GM18861 (cell line): Measurements from ENCODE around the gene UNC93B1.

ENCODE experiments used
- ATAC-seq: cut with Tn5 transposase; IDR thresholded peaks from one replicate; pipeline ENCODE4 v1.9.1; 2021; ENCODE audit not compliant: unreplicated experiment

UNC93B1 gene

DNA sequence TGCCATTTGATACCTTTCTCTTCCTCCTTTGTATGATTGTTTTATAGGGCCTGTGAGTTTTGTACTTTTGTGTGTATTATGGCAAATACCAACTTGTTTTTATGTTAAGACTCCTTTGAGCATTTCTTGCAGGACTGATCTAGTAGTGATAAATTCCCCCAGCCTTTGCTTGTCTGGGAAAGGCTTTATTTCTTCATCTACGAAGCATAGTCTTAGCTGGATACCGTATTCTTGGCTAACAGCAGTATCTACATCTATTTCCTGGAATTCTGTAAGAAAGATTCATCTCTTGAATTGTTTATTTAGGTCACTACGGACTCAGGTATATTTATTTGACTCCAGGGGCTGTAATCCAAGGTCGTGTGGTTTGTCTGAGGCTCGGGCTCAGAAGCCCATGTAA is 20.6 kb upstream of the UNC93B1 start:
- ATAC-seq, result no peak

GRCh38 chr11:68022531-68022930 is 18.6 kb upstream of the UNC93B1 start:
- no peak for ATAC-seq

GRCh38 chr11:68021167-68021787 is 17.4 kb upstream of the UNC93B1 start:
- ATAC-seq, result no peak

DNA sequence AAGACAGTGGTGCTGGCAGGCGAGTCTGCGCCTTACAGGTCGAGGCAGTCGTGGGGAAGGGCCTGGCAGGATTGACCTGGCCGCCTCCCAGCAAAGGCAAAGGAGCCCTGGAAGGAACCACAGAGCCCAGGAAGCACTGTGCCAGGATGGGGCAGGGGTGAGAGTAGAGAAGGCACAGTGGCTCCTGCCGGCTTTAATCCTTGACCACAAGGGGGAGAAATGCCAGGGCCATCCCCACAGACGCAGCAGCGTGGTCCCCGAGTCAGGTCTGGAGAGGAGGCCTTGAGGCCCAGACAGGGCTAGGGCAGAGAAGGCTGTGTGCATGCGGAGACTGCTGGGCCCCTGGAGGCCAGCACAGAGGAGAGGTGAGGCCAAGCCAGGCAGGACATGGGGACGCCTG is 16.7 kb upstream of the UNC93B1 start:
- ATAC-seq, result no peak

- ATAC-seq, result no peak
Measured at GRCh38 chr11:68019486-68019885, 15.6 kb upstream of the UNC93B1 start.

DNA sequence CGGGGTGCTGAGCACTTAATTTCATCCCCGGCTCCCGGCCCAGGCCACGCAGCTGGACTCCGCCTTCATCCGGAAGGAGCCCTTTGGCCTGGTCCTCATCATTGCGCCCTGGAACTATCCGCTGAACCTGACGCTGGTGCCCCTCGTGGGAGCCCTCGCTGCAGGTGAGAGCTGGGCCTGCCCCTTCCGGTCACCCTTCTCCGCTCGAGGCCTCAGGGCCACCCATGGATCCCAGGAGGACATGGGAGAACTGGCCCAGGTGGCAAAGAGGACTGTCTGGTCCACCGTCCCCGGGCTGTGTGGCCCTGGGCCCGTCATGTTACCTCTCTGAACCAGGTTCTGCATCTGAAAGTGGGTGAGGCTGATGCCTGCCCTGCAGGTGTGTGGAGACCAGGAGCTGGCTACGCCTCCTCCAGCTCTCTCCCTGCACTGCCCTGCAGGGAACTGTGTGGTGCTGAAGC is 14.9 kb upstream of the UNC93B1 start:
- ATAC-seq, result no peak

DNA sequence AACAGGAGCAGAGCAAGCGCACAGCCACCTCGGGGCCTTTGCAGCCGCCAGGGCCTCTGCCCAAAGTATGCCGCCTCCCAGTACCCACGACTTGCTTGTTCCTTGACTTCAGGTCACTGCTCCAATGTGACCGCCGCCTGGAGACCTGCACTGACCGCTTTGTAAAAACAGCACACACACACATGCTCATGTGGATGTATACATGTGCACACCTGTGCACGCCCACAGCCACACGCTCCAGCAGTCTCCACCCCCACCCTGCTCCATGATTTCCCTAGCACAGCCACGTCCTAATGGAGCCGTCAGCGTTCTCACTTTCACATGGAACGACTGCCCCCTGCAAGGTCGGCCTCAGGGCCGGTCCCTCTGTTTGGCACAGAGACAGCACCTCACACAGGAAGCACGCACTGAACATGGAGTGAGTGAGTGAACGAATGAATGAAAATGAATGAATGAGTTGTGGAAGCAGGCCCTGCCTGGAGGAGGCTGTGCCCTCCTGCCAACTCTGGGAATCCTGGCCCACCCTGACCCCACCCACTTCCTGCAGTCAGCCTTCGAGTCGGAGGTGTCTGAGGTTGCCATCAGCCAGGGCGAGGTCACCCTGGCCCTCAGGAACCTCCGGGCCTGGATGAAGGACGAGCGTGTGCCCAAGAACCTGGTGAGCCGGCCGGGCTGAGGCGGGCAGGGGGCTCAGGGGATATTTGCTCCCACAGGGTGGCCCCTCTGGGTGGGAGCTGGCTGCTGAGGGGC is 14.3 kb upstream of the UNC93B1 start:
- no peak for ATAC-seq

DNA sequence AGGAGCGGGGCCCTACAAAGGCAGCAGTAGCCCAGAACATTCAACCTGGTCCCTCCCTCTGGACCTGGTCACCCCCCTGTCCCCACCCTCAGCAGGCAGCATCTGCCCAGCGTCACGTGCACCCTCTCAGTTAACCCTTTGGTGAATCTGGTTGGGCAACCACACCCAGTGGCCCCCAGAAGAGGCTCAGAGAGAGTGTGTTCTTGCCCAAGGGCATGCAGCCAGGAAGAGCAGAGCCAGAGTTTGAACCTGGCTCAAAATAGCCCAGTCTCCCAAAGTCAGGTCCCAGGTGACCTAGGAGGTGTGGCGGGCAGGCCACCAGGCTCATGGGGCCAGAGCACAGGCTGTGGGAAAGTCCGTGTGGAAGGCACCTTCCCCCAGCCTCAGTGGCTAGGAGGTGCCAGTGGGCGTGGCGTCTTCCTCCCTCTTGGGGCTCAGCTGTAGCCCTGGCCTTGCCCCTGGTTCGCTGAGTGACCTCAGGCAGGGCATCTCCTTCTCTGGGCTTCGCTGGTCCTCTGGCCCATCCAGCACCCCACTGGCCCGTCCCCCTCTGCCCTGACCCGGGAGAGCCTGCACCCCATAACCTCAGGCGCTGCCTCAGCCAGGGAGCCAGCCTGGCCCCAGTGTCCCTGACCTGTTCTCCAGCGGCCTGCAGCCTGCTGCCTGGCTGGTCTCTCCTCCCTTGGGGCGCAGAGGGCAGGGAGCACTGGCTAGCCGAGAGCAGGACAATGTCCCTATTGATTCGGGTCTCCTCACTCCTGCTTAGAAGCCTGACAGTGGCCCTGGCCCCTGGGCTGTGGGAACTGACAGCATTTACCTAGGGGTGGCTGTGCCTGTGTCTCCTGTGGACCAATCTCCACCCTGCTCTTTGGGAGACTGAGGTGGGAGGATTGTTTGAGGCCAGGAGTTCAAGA is 13.3 kb upstream of the UNC93B1 start:
- ATAC-seq, result no peak

GRCh38 chr11:68016161-68016903 is 12.4 kb upstream of the UNC93B1 start:
- ATAC-seq, result no peak

DNA sequence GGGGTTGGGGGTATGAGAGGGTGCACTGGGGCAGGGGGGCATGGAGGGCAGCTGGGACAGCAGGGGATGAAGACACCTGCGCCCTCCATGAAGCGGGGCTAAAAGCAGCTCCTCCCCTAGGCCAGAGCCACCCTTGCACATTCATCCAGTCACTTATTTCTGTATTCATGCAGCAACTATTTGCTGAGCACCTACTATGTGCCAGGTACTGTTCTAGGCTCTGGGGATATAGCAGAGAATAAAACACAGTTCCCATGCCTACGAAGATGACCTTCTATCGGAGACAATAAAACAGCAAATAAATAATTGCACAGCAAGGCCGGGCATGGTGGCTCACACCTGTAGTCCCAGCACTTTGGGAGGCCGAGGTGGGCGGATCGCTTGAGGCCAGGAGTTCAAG is 11.6 kb upstream of the UNC93B1 start:
- no peak for ATAC-seq

DNA sequence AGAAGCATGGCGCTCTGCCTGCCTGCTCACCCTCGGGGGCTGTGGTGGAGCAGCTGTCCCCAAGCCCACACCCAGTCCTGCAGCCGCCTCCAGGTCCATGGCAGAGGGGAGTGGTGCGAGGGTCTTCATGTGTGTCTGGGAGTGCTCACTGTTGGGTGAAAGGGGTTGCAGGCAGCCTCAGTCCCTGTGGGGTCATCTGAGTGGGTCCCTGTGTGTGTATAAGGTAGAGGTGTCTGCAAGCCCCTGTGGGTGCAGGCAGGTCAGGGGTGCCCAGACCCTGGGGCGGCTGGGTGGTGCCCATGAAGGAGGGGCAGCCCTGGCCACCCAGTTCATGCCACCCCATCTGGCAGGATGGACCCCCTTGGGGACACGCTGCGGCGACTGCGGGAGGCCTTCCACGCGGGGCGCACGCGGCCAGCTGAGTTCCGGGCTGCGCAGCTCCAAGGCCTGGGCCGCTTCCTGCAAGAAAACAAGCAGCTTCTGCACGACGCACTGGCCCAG is 11.1 kb upstream of the UNC93B1 start:
- ATAC-seq, result no peak

- no peak for ATAC-seq
Measured at GRCh38 chr11:68014157-68014946, 10.5 kb upstream of the UNC93B1 start.

DNA sequence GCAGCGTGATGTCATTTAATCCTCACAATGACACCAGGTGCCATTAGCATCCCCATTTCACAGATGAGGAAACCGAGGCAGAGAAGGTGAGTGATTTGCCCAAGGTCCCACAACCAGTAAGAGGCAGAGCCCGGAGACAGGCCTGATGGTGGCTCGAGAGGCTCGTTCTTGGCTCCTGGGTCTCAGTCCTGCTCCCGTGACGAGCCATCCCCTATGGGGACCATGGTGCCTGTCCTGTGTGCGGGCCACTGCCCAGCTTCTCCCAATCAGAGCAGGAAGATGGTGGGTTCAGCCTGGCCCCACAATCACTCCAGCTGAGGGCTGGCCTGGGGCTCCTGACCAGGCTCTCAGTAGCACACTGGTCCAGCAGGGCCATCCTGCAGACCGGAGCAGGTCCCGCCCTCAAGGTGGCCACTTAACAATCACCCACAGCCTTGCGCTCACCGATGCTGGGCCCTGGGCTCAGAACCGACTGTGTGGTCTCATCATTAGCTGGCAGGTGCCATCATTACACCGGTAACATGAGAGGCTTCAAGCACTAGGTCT is 9.8 kb upstream of the UNC93B1 start:
- no peak for ATAC-seq

GRCh38 chr11:68012843-68013610 is 9.1 kb upstream of the UNC93B1 start:
- ATAC-seq, result no peak

DNA sequence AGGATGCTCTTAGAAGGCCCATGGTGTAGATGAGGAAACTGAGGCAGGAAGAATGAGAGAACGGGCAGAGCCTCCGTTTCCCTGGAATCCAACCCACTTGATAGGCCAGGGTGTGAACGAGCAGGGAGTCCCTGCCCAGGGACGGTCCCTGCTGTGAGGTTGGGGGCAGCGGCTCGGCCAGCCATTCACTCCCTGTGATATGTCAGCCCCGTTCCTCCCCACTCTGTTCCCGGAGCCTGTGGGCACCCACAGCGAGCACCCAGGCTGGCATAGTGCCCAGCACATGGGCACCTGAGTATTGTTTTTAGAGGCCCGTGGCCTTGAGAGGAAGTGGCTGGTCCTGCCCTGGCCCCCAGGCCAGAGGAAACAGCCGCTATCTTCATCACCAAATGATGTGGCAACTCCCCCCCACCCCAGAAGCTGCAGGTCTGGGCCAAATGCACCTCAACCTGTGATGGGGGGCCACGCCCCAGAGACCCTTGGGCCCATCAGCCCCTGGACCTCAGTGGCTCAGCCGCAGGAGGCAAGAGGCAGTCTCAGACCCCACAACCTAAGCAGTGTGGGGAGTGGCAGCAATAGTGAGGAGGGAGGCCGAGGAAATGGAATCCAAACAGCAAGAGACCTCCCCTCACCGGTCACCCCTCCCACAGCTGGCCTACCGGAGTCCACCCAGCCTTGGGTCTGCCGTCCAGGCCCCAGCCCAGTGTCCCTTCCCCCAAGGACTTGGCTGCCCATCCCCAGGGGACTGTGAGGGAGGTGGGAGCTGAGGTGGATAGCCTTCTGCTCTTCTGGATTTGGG is 8.3 kb upstream of the UNC93B1 start:
- no peak for ATAC-seq

DNA sequence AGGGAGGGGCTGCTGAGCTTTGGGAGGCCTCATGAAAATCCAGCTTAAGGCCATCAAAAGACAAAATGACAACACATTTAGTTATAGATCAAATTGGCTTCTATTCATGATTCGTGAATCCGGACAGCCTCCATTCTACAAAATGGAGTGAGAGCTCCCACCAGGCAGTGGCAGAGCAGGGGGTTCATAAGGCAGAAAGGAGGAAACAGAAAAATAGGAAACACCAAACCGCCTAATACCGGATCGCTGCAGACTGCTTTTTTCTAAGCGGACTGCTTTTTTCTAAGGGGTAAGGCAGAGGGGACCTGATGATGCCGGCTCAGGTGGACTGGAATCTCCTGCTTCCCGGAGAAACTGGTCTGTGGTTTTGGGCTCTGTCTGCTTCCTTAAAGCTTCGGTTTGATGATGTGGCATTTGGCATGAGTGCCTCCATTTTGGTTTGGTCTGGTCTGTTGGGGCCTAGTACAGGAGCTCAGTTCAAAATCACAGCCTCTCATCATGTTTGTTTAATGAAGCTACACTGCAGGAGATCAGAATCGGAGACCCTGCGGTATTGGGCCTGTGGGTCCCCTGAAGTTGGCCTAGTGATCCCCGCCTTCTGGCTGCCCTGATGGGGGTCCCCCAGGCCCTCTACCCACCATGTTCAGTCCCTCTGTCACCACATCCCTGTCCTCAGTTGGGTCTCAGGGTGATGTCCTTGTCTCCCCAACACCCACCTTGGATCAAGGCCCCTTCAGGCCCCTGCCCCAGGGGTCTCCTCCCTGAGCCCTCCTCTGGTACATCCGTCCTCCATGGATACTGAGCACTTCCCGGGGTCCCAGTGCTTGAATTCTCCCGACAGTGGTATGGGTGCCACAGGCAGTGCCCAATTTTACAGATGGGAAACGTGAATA is 7.4 kb upstream of the UNC93B1 start:
- no peak for ATAC-seq
